A673 (cell line): Measurements from ENCODE around the gene HMGXB3. TPM values are rescaled to one million over a fixed set of nuclear protein-coding genes. Genes with fewer than 3 reads are reported as not detected.

Source experiments
- BruUV-seq: library from RNA; stranded (reverse); fragments of 400-500 nt; replicated peaks from 2 replicates; lab custom pipeline; 2021; lab: Mats Ljungman, UMichigan
- CTCF ChIA-PET: fragments of 300-600 bp; sonication (Branson Sonifier 250); formaldehyde crosslinking; loops from one replicate; lab custom pipeline; 2022; ENCODE audit warnings: antibody characterized with exemption; lab: Charles Lee
- POLR2A ChIA-PET: fragments of 300-600 bp; sonication (Branson Sonifier 250); formaldehyde crosslinking; loops from one replicate; lab custom pipeline; 2022; ENCODE audit warnings: antibody characterized with exemption; ENCODE audit not compliant: low non-redundant PET; lab: Charles Lee
- DNase-seq: peaks from one replicate; pipeline ENCODE4 v3.0.0-alpha.2; 2015; ENCODE audit warnings: low spot score
- H3K27ac ChIP-seq: fragments of 200-600 bp; sonication (generic); 2 replicates; pipeline ENCODE4 v1.5.1; 2016; ENCODE audit warnings: mixed run types, low read depth, mild to moderate bottlenecking, mixed read lengths, antibody characterized with exemption, low read length; ENCODE audit not compliant: poor library complexity, severe bottlenecking
- H3K27me3 ChIP-seq: fragments of 200-600 bp; sonication (generic); replicated peaks from 2 replicates; pipeline ENCODE4 v1.6.1; 2017; ENCODE audit warnings: mixed run types, low read depth, mild to moderate bottlenecking, mixed read lengths, antibody characterized with exemption, low read length; ENCODE audit not compliant: insufficient read depth, poor library complexity
- H3K36me3 ChIP-seq: fragments of 200-600 bp; sonication (generic); 2 replicates; pipeline ENCODE4 v1.6.1; 2016; ENCODE audit warnings: mixed run types, mild to moderate bottlenecking, mixed read lengths, antibody characterized with exemption, low read length; ENCODE audit not compliant: insufficient read depth, poor library complexity, severe bottlenecking
- H3K4me1 ChIP-seq: fragments of 200-600 bp; sonication (generic); 2 replicates; pipeline ENCODE4 v1.6.1; 2017; ENCODE audit warnings: mixed run types, mild to moderate bottlenecking, mixed read lengths, antibody characterized with exemption, low read length; ENCODE audit not compliant: insufficient read depth, poor library complexity, severe bottlenecking
- H3K4me3 ChIP-seq: fragments of 200-600 bp; sonication (generic); 2 replicates; pipeline ENCODE4 v1.5.1; 2016; ENCODE audit warnings: low read depth, mixed run types, mild to moderate bottlenecking, mixed read lengths, low read length; ENCODE audit not compliant: poor library complexity, severe bottlenecking
- H3K9me3 ChIP-seq: fragments of 200-600 bp; sonication (generic); 2 replicates; pipeline ENCODE4 v1.6.1; 2016; ENCODE audit warnings: mixed run types, low read depth, mild to moderate bottlenecking, mixed read lengths, antibody characterized with exemption, low read length; ENCODE audit not compliant: poor library complexity, severe bottlenecking
- CTCF ChIP-seq: fragments of 300-800, 200-600 bp; sonication (generic); conservative IDR thresholded peaks from 2 replicates; pipeline ENCODE4 v1.5.1; 2017; ENCODE audit warnings: low read depth, mild to moderate bottlenecking, antibody characterized with exemption, low read length, moderate library complexity, mixed read lengths
- EZH2 ChIP-seq: fragments of 200-600 bp; sonication (generic); IDR thresholded peaks from 2 replicates; pipeline ENCODE4 v1.6.1; 2017; ENCODE audit warnings: borderline replicate concordance, low read depth, mild to moderate bottlenecking, mixed read lengths, antibody characterized with exemption, low read length; ENCODE audit not compliant: poor library complexity, severe bottlenecking
- intact Hi-C: fragments of 100-400 bp; cut with micrococcal nuclease; formaldehyde crosslinking; loops from one replicate; pipeline ENCODE4 v1.10.0; 2022; ENCODE audit not compliant: unreplicated experiment
- total RNA-seq: library from RNA; stranded (reverse); gene quantifications from 2 replicates; pipeline ENCODE4 v1.2.3, GENCODE V29; 2021

HMGXB3 gene
- total RNA-seq, 1 experiment from 2014 or later, result 52.6 TPM

GRCh38 chr5:150066901-150067396 is 66.4 kb downstream of the HMGXB3 start:
- no TSS peak for BruUV-seq
- Histone ChIP-seq H3K36me3 (no peaks in the 10 kb centered on the region), H3K9me3 (no peaks in the 10 kb centered on the region), H3K4me3 (no peak overlapping the region), H3K27ac (no peak overlapping the region), H3K27me3 (no peaks in the 10 kb centered on the region), H3K4me1 (no peaks in the 10 kb centered on the region)
- POLR2A ChIA-PET, result no interaction called here
- CTCF ChIA-PET, result interaction anchor here (0.6 kb wide), 1 partner anchor 318 kb away, joined by 3 read pairs; no protein-coding TSS in a partner anchor
- TF ChIP-seq EZH2 (no peak), CTCF (no peak)
- intact Hi-C loops, result no loop called here
- DNase-seq, result no peak

- Histone ChIP-seq H3K4me1 (no peaks in the 10 kb centered on the region), H3K4me3 (no peak overlapping the region), H3K36me3 (no peaks in the 10 kb centered on the region), H3K27me3 (no peaks in the 10 kb centered on the region), H3K9me3 (no peaks in the 10 kb centered on the region), H3K27ac (no peak overlapping the region)
- CTCF ChIA-PET, result interaction anchor here (0.6 kb wide), 1 partner anchor 318 kb away, joined by 3 read pairs; no protein-coding TSS in a partner anchor
- TF ChIP-seq CTCF (no peak), EZH2 (no peak)
- no peak for DNase-seq
- intact Hi-C loops, result no loop called here
- POLR2A ChIA-PET, result no interaction called here
- no TSS peak for BruUV-seq
Observed at GRCh38 chr5:150067405-150067960, 66.9 kb downstream of the HMGXB3 start.

- Histone ChIP-seq H3K4me3 (no peak overlapping the region), H3K27ac (no peak overlapping the region), H3K27me3 (no peaks in the 10 kb centered on the region), H3K36me3 (no peaks in the 10 kb centered on the region), H3K9me3 (no peaks in the 10 kb centered on the region), H3K4me1 (no peaks in the 10 kb centered on the region)
- DNase-seq, result no peak
- ChIA-PET POLR2A (no interaction called here), CTCF (no interaction called here)
- intact Hi-C loops, result no loop called here
- TF ChIP-seq EZH2 (no peak), CTCF (no peak)
- no TSS peak for BruUV-seq
Observed at GRCh38 chr5:150068071-150068470, 67.5 kb downstream of the HMGXB3 start.
